ENCODE measurements around the gene SLC5A11. TPM values are rescaled to one million over a fixed set of nuclear protein-coding genes. Genes with fewer than 3 reads are reported as not detected.

The SLC5A11 gene
- total and polyA plus RNA-seq, 12 donors: 0.06 to 0.12 TPM; not detected in 10

GRCh38 chr16:24846548-24847357 lies 990 bp downstream of the SLC5A11 start:
- intact Hi-C loops (cut with DNase I): no loop called here

DNA sequence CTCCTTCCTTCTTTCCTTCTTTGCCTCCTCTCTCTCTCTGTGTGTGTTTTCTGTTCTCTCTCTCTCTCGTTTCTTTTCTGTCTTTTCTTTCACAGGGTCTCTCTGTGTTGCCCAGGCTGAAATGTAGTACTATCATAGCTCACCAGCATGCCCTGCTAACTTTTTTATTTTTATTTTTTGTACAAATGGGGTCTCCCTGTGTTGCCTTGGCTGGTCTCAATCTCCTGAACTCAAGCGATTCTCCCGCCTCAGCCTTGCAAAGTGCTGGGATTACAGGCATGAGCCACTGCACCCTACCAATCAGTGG lies 1.5 kb downstream of the SLC5A11 start:
- Histone ChIP-seq H3K36me3 (no peaks in the 10 kb centered on the region), H3K4me3 (no peak overlapping the region), H3K9me3 (no peaks in the 10 kb centered on the region), H3K4me1 (no peaks in the 10 kb centered on the region), H3K27me3 (no peaks in the 10 kb centered on the region), H3K27ac (no peak overlapping the region)
- intact Hi-C loops (cut with DNase I): no loop called here
- DNase-seq (no peak), ATAC-seq (no peak)
- TF ChIP-seq, protein P1, sequence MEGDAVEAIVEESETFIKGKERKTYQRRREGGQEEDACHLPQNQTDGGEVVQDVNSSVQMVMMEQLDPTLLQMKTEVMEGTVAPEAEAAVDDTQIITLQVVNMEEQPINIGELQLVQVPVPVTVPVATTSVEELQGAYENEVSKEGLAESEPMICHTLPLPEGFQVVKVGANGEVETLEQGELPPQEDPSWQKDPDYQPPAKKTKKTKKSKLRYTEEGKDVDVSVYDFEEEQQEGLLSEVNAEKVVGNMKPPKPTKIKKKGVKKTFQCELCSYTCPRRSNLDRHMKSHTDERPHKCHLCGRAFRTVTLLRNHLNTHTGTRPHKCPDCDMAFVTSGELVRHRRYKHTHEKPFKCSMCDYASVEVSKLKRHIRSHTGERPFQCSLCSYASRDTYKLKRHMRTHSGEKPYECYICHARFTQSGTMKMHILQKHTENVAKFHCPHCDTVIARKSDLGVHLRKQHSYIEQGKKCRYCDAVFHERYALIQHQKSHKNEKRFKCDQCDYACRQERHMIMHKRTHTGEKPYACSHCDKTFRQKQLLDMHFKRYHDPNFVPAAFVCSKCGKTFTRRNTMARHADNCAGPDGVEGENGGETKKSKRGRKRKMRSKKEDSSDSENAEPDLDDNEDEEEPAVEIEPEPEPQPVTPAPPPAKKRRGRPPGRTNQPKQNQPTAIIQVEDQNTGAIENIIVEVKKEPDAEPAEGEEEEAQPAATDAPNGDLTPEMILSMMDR (IDR thresholded peaks at IDR 0.05): no peak
- 84 to 88% methylated on average over 3 of the region's 3 CpGs for WGBS, 2 donors

More at GRCh38 chr16:24846548-24847357, 990 bp downstream of the SLC5A11 start:
- DNase-seq: no peak
- Histone ChIP-seq H3K4me3 (no peak overlapping the region), H3K9me3 (no peaks in the 10 kb centered on the region), H3K27me3 (no peaks in the 10 kb centered on the region), H3K36me3 (no peaks in the 10 kb centered on the region), H3K4me1 (no peaks in the 10 kb centered on the region), H3K27ac (no peak overlapping the region)
- ATAC-seq: no peak
- WGBS, 2 donors: 62 to 74% methylated on average over 8 of the region's 8 CpGs
- TF ChIP-seq, protein P1 (IDR thresholded peaks at IDR 0.05): no peak

DNA sequence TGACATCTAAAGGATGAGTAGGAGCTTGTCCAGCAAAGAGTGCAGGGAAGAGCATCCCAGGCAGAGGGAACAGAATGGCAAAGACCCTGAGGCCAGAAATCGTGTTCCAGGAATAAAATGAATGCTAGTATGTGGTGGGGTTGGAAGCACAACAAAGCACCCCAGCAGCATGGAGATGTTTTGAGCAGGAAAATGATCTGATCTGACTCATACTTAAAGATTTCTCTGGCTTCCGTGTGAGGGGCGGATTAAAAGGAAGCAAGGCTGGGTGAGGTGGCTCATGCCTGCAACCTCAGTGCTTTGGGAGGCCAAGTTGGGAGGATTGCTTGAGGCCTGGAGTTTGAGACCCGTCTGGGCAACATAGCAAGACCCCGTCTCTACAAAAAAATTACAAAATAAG lies 2.3 kb downstream of the SLC5A11 start:
- no peaks in the 10 kb centered on the region for H3K36me3 ChIP-seq
- H3K9me3 ChIP-seq: no peaks in the 10 kb centered on the region
- no peak for DNase-seq
- intact Hi-C loops (cut with DNase I): no loop called here
- TF ChIP-seq, protein P1 (IDR thresholded peaks at IDR 0.05): no peak
- H3K27me3 ChIP-seq: peaks cover 0 to under 1% (median 0%) of the 10 kb centered on the region in 7 donors
- no peak overlapping the region for H3K27ac ChIP-seq
- H3K4me3 ChIP-seq: no peak overlapping the region
- no peak for ATAC-seq
- 72 to 80% methylated on average over 5 of the region's 5 CpGs for WGBS, 2 donors
- H3K4me1 ChIP-seq: no peaks in the 10 kb centered on the region

DNA sequence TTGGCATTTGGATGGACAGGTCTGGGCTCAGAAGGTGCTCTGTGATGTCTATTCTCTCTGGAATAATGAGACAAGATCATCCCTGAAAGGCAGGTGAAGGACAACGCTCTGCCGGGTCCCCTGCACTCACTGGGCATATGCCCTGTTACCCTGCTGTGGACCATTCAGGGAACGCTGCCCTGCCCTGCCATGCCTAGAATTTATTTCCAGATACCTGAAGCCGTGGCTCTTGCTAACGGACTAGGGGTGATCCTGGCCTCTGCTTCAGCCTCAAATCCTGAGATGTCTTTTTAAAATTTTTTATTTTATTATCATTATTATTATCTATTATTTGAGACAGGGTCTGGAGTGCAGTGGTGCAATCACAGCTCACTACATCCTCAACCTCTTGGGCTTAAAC lies 3.9 kb downstream of the SLC5A11 start:
- Histone ChIP-seq H3K27ac (no peak overlapping the region), H3K4me1 (peaks cover 0 to 10% (median 3%) of the 10 kb centered on the region in 9 donors), H3K9me3 (no peaks in the 10 kb centered on the region), H3K27me3 (peaks cover 0 to 4% (median 0%) of the 10 kb centered on the region in 7 donors), H3K36me3 (no peaks in the 10 kb centered on the region), H3K4me3 (no peak overlapping the region)
- 73 to 89% methylated on average over 5 of the region's 5 CpGs for WGBS, 2 donors
- DNase-seq (no peak), ATAC-seq (no peak)
- TF ChIP-seq, protein P1 (IDR thresholded peaks at IDR 0.05): no peak
- intact Hi-C loops (cut with DNase I): no loop called here

Measured in heart right ventricle (tissue), 16 donors.